ENCODE results near the gene SHC3. TPM values are rescaled to one million over a fixed set of nuclear protein-coding genes. Genes with fewer than 3 reads are reported as not detected.

The SHC3 gene
- total RNA-seq, 3 donors from 2014 or later: 0.03 TPM

GRCh38 chr9:88957526-88957925, 221.1 kb downstream of the SHC3 start:
- Mint-ChIP-seq H3K4me3 (no peak overlapping the region), H3K36me3 (ENCODE audit: insufficient read depth) (no peaks in the 10 kb centered on the region), H3K4me1 (ENCODE audit: low read depth) (no peaks in the 10 kb centered on the region), H3K9me3 (no peaks in the 10 kb centered on the region), H3K27me3 (ENCODE audit: low read depth) (peaks cover 19% of the 10 kb centered on the region)
- ATAC-seq: no peak
- DNase-seq: no peak

Other genes with a start within 250 kb of the SHC3 start
- gene S1PR3, start 187.3 kb downstream of the SHC3 start, total RNA-seq: 1 to 10 TPM in 2 of 3 donors, under 1 TPM in 1; 0.58 to 2.3 (median 1.8) TPM
- 100 to 1,000 TPM; 121 to 140 (median 139) TPM for gene CKS2, start 132.4 kb upstream of the SHC3 start, total RNA-seq
- gene SECISBP2, start 139.7 kb upstream of the SHC3 start, total RNA-seq: 10 to 100 TPM; 34.7 to 36.3 (median 35.1) TPM

Measured in activated T-cell treated with anti-CD3 and anti-CD28 coated beads, Interleukin-2, amount 50 U/mL, for 4 hours (primary cell).